ENCODE data around the gene FAM107A. TPM values are rescaled to one million over a fixed set of nuclear protein-coding genes. Genes with fewer than 3 reads are reported as not detected.

The FAM107A gene
- total and polyA plus RNA-seq, 2 of the 13 experiments (the other 11 are each of a cell fraction or from before 2014, with no cell fraction given), result not detected

- intact Hi-C loops (cut with micrococcal nuclease; ENCODE audit: unreplicated experiment) (no loop called here), in situ Hi-C loops (cut with HindIII; ENCODE audit: extremely low pct_ligation_motif_present, low pct_unique_long_range_greater_than_20kb) (loop anchor here (5.0 kb wide), 1 partner anchor 58 kb away; no protein-coding TSS in a partner anchor)
- ATAC-seq (no peak), FAIRE-seq (no peak), DNase-seq (ENCODE audit: low spot score) (no peak)
- TF ChIP-seq HNF1B (CRISPR knock-in tag; IDR thresholded peaks at IDR 0.05) (no peak), MAFK (conservative IDR thresholded peaks at IDR 0.05 in 1 of 2, IDR thresholded peaks at IDR 0.05 in 1 of 2; ENCODE audit: low read length in 2 of 2) (no peak), TEAD3 (CRISPR knock-in tag; optimal IDR thresholded peaks at IDR 0.05; ENCODE audit: borderline replicate concordance) (no peak), ZNF430 (CRISPR knock-in tag; IDR thresholded peaks at IDR 0.05) (no peak), ZNF296 (CRISPR knock-in tag; conservative IDR thresholded peaks at IDR 0.05) (no peak), ZNF747 (CRISPR knock-in tag; IDR thresholded peaks at IDR 0.05; ENCODE audit: borderline replicate concordance) (no peak), KAT2B (IDR thresholded peaks at IDR 0.05; ENCODE audit: borderline replicate concordance, low read depth, low read length) (no peak), ZNF883 (CRISPR knock-in tag; IDR thresholded peaks at IDR 0.05; ENCODE audit: not compliant biosample characterization) (no peak), CBFB (CRISPR knock-in tag; IDR thresholded peaks at IDR 0.05) (no peak), SIN3A (IDR thresholded peaks at IDR 0.05; ENCODE audit: borderline replicate concordance, low read depth, low read length) (no peak), GTF2F1 (IDR thresholded peaks at IDR 0.05; ENCODE audit: low read length) (no peak), SP1 (IDR thresholded peaks at IDR 0.05) (no peak), SP1 (CRISPR knock-in tag; IDR thresholded peaks at IDR 0.05) (no peak), CENPT (CRISPR knock-in tag; IDR thresholded peaks at IDR 0.05; ENCODE audit: low read depth) (no peak), SAP130 (CRISPR knock-in tag; IDR thresholded peaks at IDR 0.05; ENCODE audit: low read depth) (no peak), HOXA3 (CRISPR knock-in tag; IDR thresholded peaks at IDR 0.05) (no peak), HIC2 (CRISPR knock-in tag; IDR thresholded peaks at IDR 0.05; ENCODE audit: low read depth) (no peak), ZFP62 (CRISPR knock-in tag; IDR thresholded peaks at IDR 0.05) (no peak)
- H3K27me3 ChIP-seq (ENCODE audit: control insufficient read depth in 1 of 2, insufficient read depth in 2 of 2, low read length in 2 of 2), result no peaks in the 10 kb centered on the region
- no peak overlapping the region for H2AFZ ChIP-seq (ENCODE audit: low read length)
- H3K4me1 ChIP-seq (ENCODE audit: insufficient read depth, low read length), result peaks cover 23% of the 10 kb centered on the region
- no peak overlapping the region for H3K4me2 ChIP-seq (ENCODE audit: low read depth, low read length)
- no peaks in the 10 kb centered on the region for H3K36me3 ChIP-seq (replicated peaks in 1 of 2; ENCODE audit: control insufficient read depth in 1 of 2, insufficient read depth in 2 of 2, low read length in 2 of 2)
- H3K9me3 ChIP-seq (ENCODE audit: low read length), result no peaks in the 10 kb centered on the region
- H4K20me1 ChIP-seq (ENCODE audit: insufficient read depth, low read length), result no peaks in the 10 kb centered on the region
- WGBS (ENCODE audit: low lambda C conversion rate), result 69% methylated on average over 5 of the region's 12 CpGs
- H3K4me3 ChIP-seq (replicated peaks in 1 of 3; ENCODE audit: insufficient read depth in 1 of 3, low read depth in 2 of 3, low read length in 3 of 3), result no peak overlapping the region
- ChIA-PET POLR2A (no interaction called here), CTCF (ENCODE audit: low intra/inter-chr PET ratio, low total read pairs) (interaction anchor here (1.3 to 1.4 kb wide), 2 partner anchors 37 to 61 kb away, joined by 6 to 18 read pairs; no protein-coding TSS in a partner anchor)
- H3K9ac ChIP-seq (ENCODE audit: insufficient read depth, low read depth, low read length), result no peak overlapping the region
- no TSS peak for BruUV-seq (replicated peaks)
- H3K27ac ChIP-seq (ENCODE audit: extremely low read length, insufficient read depth, low read length), result no peak overlapping the region
- no peaks in the 10 kb centered on the region for H3K79me2 ChIP-seq (ENCODE audit: insufficient read depth, low read length)
Measured at GRCh38 chr3:58569287-58570001, 7.7 kb downstream of the FAM107A start.

All from HepG2 (cell line).